ENCODE results near the gene C2CD3.
A peak's percentile ranks its signal among the peaks of the same experiment; 100 is the strongest.
"Not testable (repeated sequence)": the region's sequence is repeated elsewhere in the genome, so short reads cannot be mapped to it uniquely, and the experiment has no call there.

Gene C2CD3

DNA sequence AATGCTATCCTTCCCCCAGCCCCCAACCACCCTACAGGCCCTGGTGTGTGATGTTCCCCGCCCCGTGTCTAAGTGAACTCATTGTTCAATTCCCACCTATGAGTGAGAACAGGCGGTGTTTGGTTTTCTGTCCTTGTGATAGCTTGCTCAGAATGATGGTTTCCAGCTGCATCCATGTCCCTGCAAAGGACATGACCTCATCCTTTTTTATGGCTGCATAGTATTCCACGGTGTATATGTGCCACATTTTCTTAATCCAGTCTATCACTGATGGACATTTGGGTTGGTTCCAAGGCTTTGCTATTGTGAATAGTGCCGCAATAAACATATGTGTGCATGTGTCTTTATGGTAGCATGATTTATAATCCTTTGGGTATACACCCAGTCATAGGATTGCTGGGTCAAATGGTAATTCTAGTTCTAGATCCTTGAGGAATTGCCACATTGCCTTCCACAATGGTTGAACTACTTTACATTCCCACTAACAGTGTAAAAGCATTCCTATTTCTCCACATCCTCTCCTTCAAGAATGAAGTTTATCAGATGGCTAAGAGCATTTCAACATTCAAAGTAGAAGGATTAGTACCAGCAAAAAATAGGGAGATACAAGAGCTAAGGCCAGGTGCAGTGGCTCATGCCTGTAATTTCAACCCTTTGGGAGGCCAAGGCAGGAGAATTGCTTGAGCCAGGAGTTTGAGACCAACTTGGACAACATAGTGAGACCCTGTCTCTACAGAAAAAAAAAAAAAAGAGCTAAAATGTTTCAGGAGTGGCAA is 50.4 kb downstream of the C2CD3 start:
- DNase-seq, H3K4me3 Mint-ChIP-seq, CTCF ChIA-PET, H3K9me3 Mint-ChIP-seq, H3K27ac Mint-ChIP-seq, H3K27me3 Mint-ChIP-seq, H3K4me1 Mint-ChIP-seq: not testable (repeated sequence)
- peaks cover 30% of the 10 kb centered on the region for H3K36me3 Mint-ChIP-seq

DNA sequence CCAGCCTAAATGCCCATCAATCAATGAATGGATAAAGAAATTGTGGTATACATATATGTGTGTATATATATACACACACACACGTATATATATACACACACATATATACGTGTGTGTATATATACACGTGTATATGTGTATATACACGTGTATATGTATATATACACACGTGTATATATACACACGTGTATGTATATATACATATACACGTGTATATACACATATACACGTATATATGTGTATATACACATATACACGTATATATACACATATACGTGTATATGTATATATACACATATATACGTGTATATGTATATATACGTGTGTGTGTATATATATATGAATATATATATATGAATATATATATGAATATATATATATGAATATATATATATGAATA is 54.1 kb downstream of the C2CD3 start:
- Mint-ChIP-seq H3K27me3 (no peaks in the 10 kb centered on the region), H3K36me3 (peaks cover 51% of the 10 kb centered on the region)

DNA sequence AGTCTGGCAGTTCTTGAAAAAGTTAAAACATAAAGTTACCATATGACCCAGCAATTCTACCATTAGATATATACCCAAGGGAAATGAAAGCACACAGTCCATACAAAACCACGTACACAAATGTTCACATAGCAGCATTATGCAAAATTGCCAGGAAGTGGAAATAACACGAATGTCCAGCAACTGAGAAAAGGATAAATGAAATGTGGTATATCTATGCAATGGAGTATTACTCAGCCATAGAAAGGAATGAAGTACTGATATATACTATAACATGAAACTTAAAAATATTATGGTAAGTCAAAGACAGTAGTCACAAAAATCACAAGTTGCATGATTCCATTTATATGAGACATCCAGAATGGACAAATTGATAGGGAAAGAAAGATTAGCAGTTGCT is 57.9 kb downstream of the C2CD3 start:
- Mint-ChIP-seq H3K27ac (no peak overlapping the region), H3K4me1 (no peaks in the 10 kb centered on the region), H3K9me3 (no peaks in the 10 kb centered on the region), H3K36me3 (peaks cover 44% of the 10 kb centered on the region), H3K27me3 (no peaks in the 10 kb centered on the region), H3K4me3 (no peak overlapping the region)
- DNase-seq, result no peak
- CTCF ChIA-PET, result no interaction called here

More for the DNA sequence above, 54.1 kb downstream of the C2CD3 start:
- CTCF ChIA-PET, result no interaction called here
- Mint-ChIP-seq H3K9me3 (no peaks in the 10 kb centered on the region), H3K4me3 (no peak overlapping the region), H3K27ac (no peak overlapping the region), H3K4me1 (no peaks in the 10 kb centered on the region)
- no peak for DNase-seq

DNA sequence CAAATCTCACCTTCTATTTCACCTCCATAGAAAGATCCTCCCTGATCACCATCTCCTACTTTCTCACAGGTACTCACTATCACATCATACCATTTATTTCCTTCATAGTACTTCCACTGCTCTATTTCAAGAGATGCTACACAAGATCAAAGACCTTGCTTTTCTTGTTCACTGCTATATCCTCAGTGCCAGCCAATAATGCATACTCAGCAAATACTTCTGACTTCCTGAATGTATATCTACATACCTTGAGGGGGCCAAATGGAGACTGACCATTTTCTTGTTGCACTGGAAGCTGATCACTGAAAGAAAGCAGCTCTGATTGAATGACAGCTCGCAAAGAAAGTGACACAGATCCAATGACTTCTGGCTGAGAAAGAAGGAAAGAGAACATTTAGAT is 64.7 kb downstream of the C2CD3 start:
- H3K4me1 Mint-ChIP-seq, result no peaks in the 10 kb centered on the region
- H3K4me3 Mint-ChIP-seq, result no peak overlapping the region
- H3K9me3 Mint-ChIP-seq, result no peaks in the 10 kb centered on the region
- CTCF ChIA-PET, result no interaction called here
- no peak overlapping the region for H3K27ac Mint-ChIP-seq
- no peaks in the 10 kb centered on the region for H3K27me3 Mint-ChIP-seq
- DNase-seq, result no peak
- H3K36me3 Mint-ChIP-seq, result peaks cover 39% of the 10 kb centered on the region

DNA sequence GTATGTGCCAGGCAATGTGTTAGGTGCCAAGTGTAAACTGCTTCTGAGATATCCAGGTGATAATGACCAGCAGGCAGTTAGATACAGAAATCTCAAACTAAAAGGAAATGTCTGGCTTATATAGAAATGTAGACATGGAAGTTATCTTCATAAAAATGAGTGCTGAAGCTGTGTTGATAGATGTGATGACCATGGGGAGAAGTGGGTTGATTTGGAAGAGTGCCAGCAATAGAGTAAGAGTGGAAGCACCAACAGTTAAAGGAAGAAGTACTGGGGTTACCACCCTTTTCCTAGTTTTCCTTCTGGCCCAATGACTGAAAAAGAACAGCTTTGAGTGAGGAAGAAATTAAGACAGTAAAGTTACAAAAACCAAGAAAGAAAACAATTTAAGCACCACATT is 68.5 kb downstream of the C2CD3 start:
- Mint-ChIP-seq H3K36me3 (peaks cover 55% of the 10 kb centered on the region), H3K4me1 (no peaks in the 10 kb centered on the region), H3K27ac (no peak overlapping the region), H3K9me3 (no peaks in the 10 kb centered on the region), H3K4me3 (no peak overlapping the region), H3K27me3 (no peaks in the 10 kb centered on the region)
- DNase-seq, result no peak
- CTCF ChIA-PET, result interaction anchor here (0.9 kb wide), 1 partner anchor 55 kb away, joined by 3 read pairs; no protein-coding TSS in a partner anchor

DNA sequence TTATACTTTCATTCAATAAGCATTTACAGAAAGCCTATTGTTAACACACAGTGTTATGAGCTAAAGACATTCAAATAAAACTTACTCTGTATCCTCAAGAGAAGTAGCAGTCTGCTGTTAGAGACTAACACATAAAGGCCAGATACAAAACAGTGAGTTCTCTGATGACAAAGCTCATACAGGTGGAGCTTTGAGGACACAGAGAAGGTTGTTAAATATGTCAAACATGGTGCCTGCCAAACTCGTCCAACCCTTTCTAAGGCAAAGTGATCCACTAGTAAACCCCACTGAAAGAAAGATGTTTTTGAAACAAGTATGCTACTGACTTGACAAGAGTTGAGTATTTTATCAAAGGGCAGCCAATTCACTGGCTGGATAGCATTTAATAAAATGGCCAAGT is 70.1 kb downstream of the C2CD3 start:
- H3K4me1 Mint-ChIP-seq, result no peaks in the 10 kb centered on the region
- H3K27ac Mint-ChIP-seq, result no peak overlapping the region
- DNase-seq, result no peak
- H3K9me3 Mint-ChIP-seq, result no peaks in the 10 kb centered on the region
- H3K36me3 Mint-ChIP-seq, result peaks cover 60% of the 10 kb centered on the region
- CTCF ChIA-PET, result no interaction called here
- no peak overlapping the region for H3K4me3 Mint-ChIP-seq
- H3K27me3 Mint-ChIP-seq, result no peaks in the 10 kb centered on the region

DNA sequence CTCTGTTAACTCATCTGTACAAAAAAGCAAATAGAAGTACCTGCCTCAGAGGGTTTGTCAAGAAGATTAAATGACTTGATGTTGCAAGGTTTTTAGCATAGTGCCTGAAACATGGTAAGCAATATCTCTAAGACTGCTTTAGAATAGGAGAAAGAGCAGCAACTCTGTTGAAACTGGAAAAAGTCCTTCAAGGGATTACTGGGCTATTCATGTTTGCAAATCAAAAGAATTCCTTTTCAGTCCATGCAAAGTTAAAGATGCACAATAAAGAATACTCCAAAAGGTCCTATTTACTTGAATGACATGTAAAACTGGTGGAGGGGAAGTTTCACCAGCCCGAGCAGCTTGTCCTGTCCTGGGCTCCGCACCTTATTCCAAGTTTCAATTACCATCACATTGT is 70.6 kb downstream of the C2CD3 start:
- Mint-ChIP-seq H3K27ac (no peak overlapping the region), H3K4me1 (no peaks in the 10 kb centered on the region), H3K27me3 (no peaks in the 10 kb centered on the region), H3K9me3 (no peaks in the 10 kb centered on the region), H3K4me3 (no peak overlapping the region), H3K36me3 (peaks cover 56% of the 10 kb centered on the region)
- no peak for DNase-seq
- CTCF ChIA-PET, result interaction anchor here (0.6 kb wide), 1 partner anchor 182 kb away, joined by 3 read pairs; no protein-coding TSS in a partner anchor

DNA sequence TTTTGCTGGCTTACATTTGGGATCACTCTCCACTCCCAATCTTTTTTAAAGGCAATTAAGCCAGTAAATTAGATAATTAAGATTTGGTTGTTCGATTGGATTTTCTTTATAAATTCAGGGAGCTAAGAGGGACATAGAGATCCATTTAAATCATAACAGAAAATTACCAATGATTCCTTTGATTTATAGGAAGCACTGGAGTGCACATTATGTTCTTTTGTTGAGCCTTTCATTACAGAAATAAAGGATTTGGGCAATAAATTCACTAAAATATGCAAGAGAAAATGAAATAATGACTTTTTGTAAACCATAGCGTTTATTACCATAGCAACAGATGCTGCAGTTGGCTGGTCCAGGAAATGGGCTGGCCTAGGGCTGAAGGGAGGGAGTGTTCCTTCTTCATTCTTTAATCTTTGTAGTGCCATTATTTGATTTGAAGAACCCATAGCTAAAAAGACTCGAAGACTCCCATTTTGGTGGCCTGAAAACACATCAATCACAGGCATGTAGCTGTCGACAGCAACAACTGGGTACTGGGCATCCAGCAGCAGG is 73.0 kb downstream of the C2CD3 start:
- peaks cover 49% of the 10 kb centered on the region for H3K36me3 Mint-ChIP-seq
- H3K4me3 Mint-ChIP-seq, result no peak overlapping the region
- CTCF ChIA-PET, result interaction anchor here (2.2 kb wide), 1 partner anchor 134 kb away, joined by 6 read pairs; no protein-coding TSS in a partner anchor
- H3K9me3 Mint-ChIP-seq, result no peaks in the 10 kb centered on the region
- no peaks in the 10 kb centered on the region for H3K4me1 Mint-ChIP-seq
- no peaks in the 10 kb centered on the region for H3K27me3 Mint-ChIP-seq
- no peak overlapping the region for H3K27ac Mint-ChIP-seq
- no peak for DNase-seq

DNA sequence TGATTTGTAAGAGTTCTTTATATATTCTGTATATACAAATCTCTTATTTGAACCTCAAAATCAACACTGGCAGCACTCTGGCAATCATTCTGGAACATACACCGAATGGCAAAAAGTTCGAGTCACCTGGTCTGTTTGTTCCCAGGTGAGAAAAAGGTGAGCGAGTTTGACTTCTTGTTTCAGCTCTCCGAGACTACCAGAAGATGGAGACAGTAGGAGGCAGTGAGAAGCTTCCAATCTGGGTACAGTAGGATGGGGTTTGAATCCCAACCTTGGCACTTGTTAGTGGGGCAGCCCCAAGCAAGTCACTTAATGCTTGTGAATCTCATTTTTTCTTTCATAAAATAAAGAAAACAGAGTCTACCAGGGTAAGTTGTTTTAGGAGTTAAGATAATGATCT is 76.4 kb downstream of the C2CD3 start:
- no peak for DNase-seq
- H3K36me3 Mint-ChIP-seq, result peaks cover 30% of the 10 kb centered on the region
- H3K4me1 Mint-ChIP-seq, result no peaks in the 10 kb centered on the region
- no peak overlapping the region for H3K4me3 Mint-ChIP-seq
- H3K27ac Mint-ChIP-seq, result no peak overlapping the region
- H3K27me3 Mint-ChIP-seq, result no peaks in the 10 kb centered on the region
- H3K9me3 Mint-ChIP-seq, result no peaks in the 10 kb centered on the region
- CTCF ChIA-PET, result no interaction called here

DNA sequence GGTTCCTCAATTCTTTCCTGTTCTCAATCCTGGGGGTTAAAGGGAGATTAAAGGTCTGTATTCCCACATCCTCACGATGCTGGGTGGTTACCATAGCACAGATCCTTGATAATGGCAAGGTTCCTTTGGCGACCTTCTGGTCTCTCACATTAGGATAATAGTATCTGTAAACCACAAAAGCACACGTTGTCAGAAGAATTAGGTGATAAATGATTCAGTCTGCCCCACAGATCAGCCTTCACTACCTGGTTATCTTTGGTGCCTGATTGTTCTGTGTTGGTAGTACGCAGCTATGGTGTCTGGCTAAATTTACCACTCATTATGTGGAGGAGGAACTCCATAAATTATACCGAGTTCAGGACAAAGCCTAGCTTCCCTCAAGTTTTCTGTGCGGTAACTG is 78.4 kb downstream of the C2CD3 start:
- CTCF ChIA-PET, result no interaction called here
- Mint-ChIP-seq H3K4me3 (no peak overlapping the region), H3K9me3 (no peaks in the 10 kb centered on the region), H3K4me1 (no peaks in the 10 kb centered on the region), H3K36me3 (peaks cover 23% of the 10 kb centered on the region), H3K27me3 (no peaks in the 10 kb centered on the region), H3K27ac (no peak overlapping the region)
- no peak for DNase-seq

DNA sequence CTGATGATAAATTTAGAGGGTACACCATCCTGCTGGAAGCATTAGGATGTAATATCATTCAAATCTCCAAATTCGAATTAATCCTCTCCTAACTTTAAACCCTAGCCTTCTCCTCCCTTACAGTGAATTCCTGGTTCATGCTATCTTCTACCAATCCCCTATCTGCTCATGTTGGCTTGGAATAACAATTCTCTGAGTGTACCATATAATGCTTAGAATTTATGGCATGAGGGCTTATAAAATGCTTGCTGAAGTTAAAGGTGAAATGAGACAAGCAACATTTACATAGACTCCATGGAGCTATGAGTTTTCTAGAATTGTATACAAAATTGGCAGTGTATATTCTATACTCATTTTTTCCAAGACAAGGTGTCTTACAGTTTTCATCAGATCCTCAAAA is 79.3 kb downstream of the C2CD3 start:
- CTCF ChIA-PET, result no interaction called here
- Mint-ChIP-seq H3K27ac (no peak overlapping the region), H3K36me3 (peaks cover 16% of the 10 kb centered on the region), H3K27me3 (no peaks in the 10 kb centered on the region), H3K4me1 (no peaks in the 10 kb centered on the region), H3K9me3 (no peaks in the 10 kb centered on the region), H3K4me3 (no peak overlapping the region)
- no peak for DNase-seq

DNA sequence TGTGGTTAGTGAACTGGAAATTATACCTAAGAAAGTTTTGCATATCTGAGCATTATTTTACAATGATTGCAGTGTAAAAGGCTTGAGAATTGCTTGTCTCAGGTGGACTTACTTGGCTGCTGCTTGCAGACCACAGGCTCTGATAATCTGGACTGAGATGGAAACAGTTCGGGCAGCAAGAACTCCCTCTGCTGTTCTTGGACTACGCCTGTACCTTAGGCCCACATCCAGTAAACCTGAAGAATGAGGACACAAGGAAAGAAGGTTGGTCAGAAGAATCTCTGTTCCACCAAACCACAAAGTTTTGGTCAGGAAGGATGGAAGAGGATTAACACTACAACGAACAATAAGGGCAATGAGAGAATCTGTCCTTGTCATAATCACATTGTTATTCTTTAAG is 80.1 kb downstream of the C2CD3 start:
- H3K36me3 Mint-ChIP-seq, result peaks cover 13% of the 10 kb centered on the region
- H3K4me1 Mint-ChIP-seq, result no peaks in the 10 kb centered on the region
- no peak overlapping the region for H3K27ac Mint-ChIP-seq
- H3K4me3 Mint-ChIP-seq, result no peak overlapping the region
- CTCF ChIA-PET, result no interaction called here
- DNase-seq, result peak; percentile 22
- no peaks in the 10 kb centered on the region for H3K9me3 Mint-ChIP-seq
- H3K27me3 Mint-ChIP-seq, result no peaks in the 10 kb centered on the region

DNA sequence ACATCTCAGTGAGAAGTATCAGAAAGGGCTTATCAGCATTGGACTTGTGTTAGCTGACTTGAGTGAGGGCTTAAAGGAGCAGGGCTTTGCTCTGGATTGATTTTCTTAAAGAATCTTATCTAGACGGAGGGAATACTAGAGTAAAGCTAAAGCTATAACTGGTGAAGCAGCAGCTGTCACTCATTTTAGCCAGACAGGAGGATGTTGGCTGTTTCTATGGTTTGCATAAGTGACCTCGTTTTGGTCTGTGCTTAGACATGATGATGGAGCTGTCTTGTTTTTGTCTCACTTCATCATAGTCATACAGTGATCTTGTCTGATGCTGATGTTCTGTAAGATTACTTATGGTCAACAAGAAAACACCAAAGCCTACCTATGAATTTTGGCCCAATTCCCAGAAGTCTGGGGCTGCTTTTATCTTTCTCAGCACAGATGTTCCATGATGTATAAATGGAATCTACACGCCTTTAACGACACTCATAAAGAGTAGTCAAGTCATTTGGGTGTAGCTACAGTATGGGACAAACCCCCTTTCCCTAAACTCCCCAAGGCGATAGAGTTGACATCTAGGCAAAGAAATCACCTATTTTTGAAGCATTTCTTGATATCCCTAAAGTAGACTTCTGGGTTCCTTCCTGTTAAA is 84.4 kb downstream of the C2CD3 start:
- DNase-seq, result no peak
- Mint-ChIP-seq H3K4me1 (no peaks in the 10 kb centered on the region), H3K9me3 (no peaks in the 10 kb centered on the region), H3K27ac (no peak overlapping the region), H3K27me3 (no peaks in the 10 kb centered on the region), H3K4me3 (no peak overlapping the region), H3K36me3 (peaks cover 31% of the 10 kb centered on the region)
- CTCF ChIA-PET, result no interaction called here

DNA sequence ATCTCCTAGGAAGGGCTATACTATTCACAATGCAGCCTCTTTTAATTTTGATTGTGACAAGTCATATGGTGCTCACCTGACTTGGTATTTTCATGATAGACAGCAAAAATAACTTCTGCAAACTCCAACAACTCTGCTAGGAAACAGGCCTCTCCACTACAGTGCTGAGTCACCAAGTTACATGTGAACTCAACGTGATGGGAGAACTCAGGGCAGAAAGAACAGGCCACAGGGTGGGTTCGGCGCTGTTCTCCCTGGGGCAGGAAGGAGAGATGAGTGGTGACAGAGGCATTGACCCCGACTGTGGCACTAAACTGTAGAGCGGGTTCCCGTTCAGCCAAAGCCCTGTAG is 85.3 kb downstream of the C2CD3 start:
- Mint-ChIP-seq H3K4me1 (no peaks in the 10 kb centered on the region), H3K27me3 (no peaks in the 10 kb centered on the region), H3K9me3 (no peaks in the 10 kb centered on the region), H3K27ac (no peak overlapping the region), H3K4me3 (no peak overlapping the region), H3K36me3 (peaks cover 32% of the 10 kb centered on the region)
- no peak for DNase-seq
- CTCF ChIA-PET, result no interaction called here

Data from activated naive CD4-positive, alpha-beta T cell treated with anti-CD3 and anti-CD28 coated beads, Interleukin-2, amount 10 ng/mL, durations not matched to agents 7 days and 5 days (primary cell).